Measurements from ENCODE around the gene LCN12.

- TF ChIP-seq CTCF (IDR thresholded peaks at IDR 0.05; ENCODE audit: low read depth, low read length) (no peak), EZH2phosphoT487 (IDR thresholded peaks at IDR 0.05; ENCODE audit: low read depth) (no peak)
Observed at GRCh38 chr9:136956604-136957003, 4.5 kb downstream of the LCN12 start.
